Mesenchymal stem cell (in vitro differentiated cells and primary cell): ENCODE measurements around the gene KPNA4. TPM values are rescaled to one million over a fixed set of nuclear protein-coding genes. Genes with fewer than 3 reads are reported as not detected.

ENCODE experiments used
- DNase-seq: peaks from one replicate; pipeline ENCODE4 v3.0.0-alpha.2; 2013
- H2AFZ ChIP-seq: one replicate; pipeline ENCODE4 v1.6.1; 2013; ENCODE audit warnings: low read depth, mild to moderate bottlenecking, control low read depth, inconsistent platforms, low read length, moderate library complexity
- H2AK5ac ChIP-seq: 2 replicates; pipeline ENCODE4 v1.6.1; 2013; ENCODE audit warnings: low read length, moderate library complexity, mild to moderate bottlenecking, inconsistent platforms; ENCODE audit not compliant: severe bottlenecking
- H2BK120ac ChIP-seq: one replicate; pipeline ENCODE4 v1.6.1; 2013; ENCODE audit warnings: low read depth, mild to moderate bottlenecking, inconsistent platforms, low read length, moderate library complexity
- H2BK12ac ChIP-seq, 2 experiments: one replicate each; pipeline ENCODE4 v1.6.1; 2013; ENCODE audit warnings: inconsistent platforms in 2 of 2, low read length in 2 of 2, mild to moderate bottlenecking in 2 of 2, moderate library complexity in 2 of 2, control low read depth in 1 of 2
- H2BK15ac ChIP-seq: one replicate; pipeline ENCODE4 v1.6.1; 2013; ENCODE audit warnings: mild to moderate bottlenecking, low read depth, inconsistent platforms; ENCODE audit not compliant: poor library complexity, severe bottlenecking
- H2BK5ac ChIP-seq: 2 replicates; pipeline ENCODE4 v1.6.1; 2013; ENCODE audit warnings: low read depth, mild to moderate bottlenecking, low read length, control low read depth, inconsistent platforms; ENCODE audit not compliant: poor library complexity, severe bottlenecking
- H3K14ac ChIP-seq, 2 experiments: one replicate each; pipeline ENCODE4 v1.6.1; 2013; ENCODE audit warnings: inconsistent platforms in 2 of 2, low read length in 2 of 2, control low read depth in 1 of 2, mild to moderate bottlenecking in 1 of 2, moderate library complexity in 1 of 2
- H3K18ac ChIP-seq, 2 experiments: one replicate each; pipeline ENCODE4 v1.6.1; 2013; ENCODE audit warnings: inconsistent platforms in 2 of 2, low read length in 2 of 2, control low read depth in 1 of 2, low read depth in 1 of 2, mild to moderate bottlenecking in 1 of 2
- H3K23ac ChIP-seq, 2 experiments: one replicate each; pipeline ENCODE4 v1.6.1; 2013; ENCODE audit warnings: inconsistent platforms in 2 of 2, low read length in 2 of 2, mild to moderate bottlenecking in 2 of 2, moderate library complexity in 2 of 2, control low read depth in 1 of 2
- H3K27ac ChIP-seq: 2 replicates; pipeline ENCODE4 v1.5.1; 2013; ENCODE audit warnings: mild to moderate bottlenecking, moderate library complexity, low read length, control low read depth, inconsistent platforms; ENCODE audit not compliant: poor library complexity, severe bottlenecking
- H3K27me3 ChIP-seq, 2 experiments: 2 replicates each; pipeline versions ENCODE4 v1.6.1 to v1.7.0; 2013; ENCODE audit warnings: low read length in 2 of 2, mild to moderate bottlenecking in 2 of 2, moderate library complexity in 2 of 2, control low read depth in 1 of 2, inconsistent platforms in 1 of 2; ENCODE audit not compliant: control insufficient read depth in 1 of 2, insufficient read depth in 1 of 2
- H3K36me3 ChIP-seq, 2 experiments: 2 replicates each; pipeline versions ENCODE4 v1.6.1 to v1.7.0; 2013; ENCODE audit warnings: low read length in 2 of 2, control low read depth in 1 of 2, inconsistent platforms in 1 of 2, low read depth in 1 of 2, mild to moderate bottlenecking in 1 of 2; ENCODE audit not compliant: insufficient read depth in 2 of 2, control insufficient read depth in 1 of 2
- H3K4ac ChIP-seq, 2 experiments: one replicate each; pipeline ENCODE4 v1.6.1; 2013; ENCODE audit warnings: inconsistent platforms in 2 of 2, low read length in 2 of 2, mild to moderate bottlenecking in 2 of 2, moderate library complexity in 2 of 2, control low read depth in 1 of 2, low read depth in 1 of 2
- H3K4me1 ChIP-seq: 2 replicates; pipeline ENCODE4 v1.6.1; 2013; ENCODE audit warnings: low read depth, low read length, control low read depth; ENCODE audit not compliant: control insufficient read depth, insufficient read depth
- H3K4me2 ChIP-seq: 2 replicates; pipeline ENCODE4 v1.6.1; 2013; ENCODE audit warnings: low read length, mild to moderate bottlenecking, inconsistent platforms; ENCODE audit not compliant: poor library complexity, severe bottlenecking
- H3K4me3 ChIP-seq, 2 experiments: 2 replicates each; pipeline versions ENCODE4 v1.5.1 to v1.7.0; 2013; ENCODE audit warnings: low read length in 2 of 2, mild to moderate bottlenecking in 2 of 2, control low read depth in 1 of 2, low read depth in 1 of 2; ENCODE audit not compliant: insufficient read depth in 1 of 2
- H3K79me1 ChIP-seq: replicated peaks from 2 replicates; pipeline ENCODE4 v1.6.1; 2013; ENCODE audit warnings: mild to moderate bottlenecking, control low read depth, low read length, inconsistent platforms; ENCODE audit not compliant: poor library complexity, severe bottlenecking
- H3K9ac ChIP-seq: 2 replicates; pipeline ENCODE4 v1.7.0; 2013; ENCODE audit warnings: mild to moderate bottlenecking, low read length, moderate library complexity
- H3K9me3 ChIP-seq: 2 replicates; pipeline ENCODE4 v1.7.0; 2013; ENCODE audit warnings: mild to moderate bottlenecking, low read length; ENCODE audit not compliant: control insufficient read depth
- H4K8ac ChIP-seq: one replicate; pipeline ENCODE4 v1.6.1; 2013; ENCODE audit warnings: inconsistent platforms, mild to moderate bottlenecking, low read length, moderate library complexity
- H4K91ac ChIP-seq: one replicate; pipeline ENCODE4 v1.6.1; 2013; ENCODE audit warnings: mild to moderate bottlenecking, low read length, inconsistent platforms
- WGBS: methylation state at CpG from one replicate; pipeline ENCODE4 v1.1.7; 2013; ENCODE audit warnings: mixed read lengths; 5-methylcytosine and 5-hydroxymethylcytosine counted together
- polyA plus RNA-seq, 2 experiments: library from polyadenylated mRNA; stranded (reverse); fragments of 200-250 nt; gene quantifications; one replicate each; pipeline ENCODE4 v1.2.3, GENCODE V29; 2013

The KPNA4 gene
- polyA plus RNA-seq (2013, experiment 1 of 2): 22.4 TPM
- polyA plus RNA-seq (2013, experiment 2 of 2): 25.8 TPM

- Histone ChIP-seq H3K4me2 (peak within 1 kb of the TSS; percentile 76), H2BK120ac (peak within 1 kb of the TSS; percentile 93), H3K18ac (peak within 1 kb of the TSS; percentile 89 to 94), H3K14ac (peak within 1 kb of the TSS; percentile 94 to 96), H4K8ac (peak within 1 kb of the TSS; percentile 16), H3K4me3 (peak within 1 kb of the TSS; percentile 88 to 93), H2BK15ac (peak within 1 kb of the TSS; percentile 93), H2BK12ac (peak within 1 kb of the TSS in 1 of 2 experiments; percentile 28), H3K27me3 (no peaks in the 10 kb centered on the region), H2AK5ac (no peak within 1 kb of the TSS), H3K36me3 (peaks cover 9 to 15% of the 10 kb centered on the region in 2 experiments), H2AFZ (peak within 1 kb of the TSS; percentile 87), H2BK5ac (peak within 1 kb of the TSS; percentile 83), H3K9me3 (no peaks in the 10 kb centered on the region), H3K9ac (peak within 1 kb of the TSS; percentile 98), H4K91ac (peak within 1 kb of the TSS; percentile 82), H3K4ac (peak within 1 kb of the TSS; percentile 84 to 85), H3K79me1 (peaks cover 14% of the 10 kb centered on the region), H3K23ac (no peak within 1 kb of the TSS), H3K27ac (peak within 1 kb of the TSS; percentile 99), H3K4me1 (peaks cover 2% of the 10 kb centered on the region)
- DNase-seq: peak; percentile 98
- WGBS: under 1% methylated on average over 64 of the region's 71 CpGs
Observed at GRCh38 chr3:160565442-160566403, at the start of gene KPNA4. KPNA4 (minus strand) TSS chr3:160565571; CDS start chr3:160565282, 289 bp downstream.

GRCh38 chr3:160613661-160614060 lies 48.3 kb upstream of the KPNA4 start:
- no peaks in the 10 kb centered on the region for H3K36me3 ChIP-seq
- no peak overlapping the region for H3K23ac ChIP-seq
- no peak overlapping the region for H2BK120ac ChIP-seq
- H3K4me3 ChIP-seq: no peak overlapping the region
- H2BK15ac ChIP-seq: no peak overlapping the region
- H2AK5ac ChIP-seq: no peak overlapping the region
- no peak overlapping the region for H2AFZ ChIP-seq
- no peak overlapping the region for H4K91ac ChIP-seq
- no peak overlapping the region for H4K8ac ChIP-seq
- no peaks in the 10 kb centered on the region for H3K9me3 ChIP-seq
- H3K27me3 ChIP-seq: peaks cover 0 to 19% of the 10 kb centered on the region in 2 experiments
- no peaks in the 10 kb centered on the region for H3K79me1 ChIP-seq
- H3K27ac ChIP-seq: no peak overlapping the region
- DNase-seq: no peak
- H3K4me1 ChIP-seq: no peaks in the 10 kb centered on the region
- H3K9ac ChIP-seq: no peak overlapping the region
- no peak overlapping the region for H3K4ac ChIP-seq
- no peak overlapping the region for H3K4me2 ChIP-seq
- no peak overlapping the region for H2BK12ac ChIP-seq
- WGBS: 100% methylated on average over 1 of the region's 1 CpG
- H3K14ac ChIP-seq: no peak overlapping the region
- no peak overlapping the region for H3K18ac ChIP-seq
- no peak overlapping the region for H2BK5ac ChIP-seq

DNA sequence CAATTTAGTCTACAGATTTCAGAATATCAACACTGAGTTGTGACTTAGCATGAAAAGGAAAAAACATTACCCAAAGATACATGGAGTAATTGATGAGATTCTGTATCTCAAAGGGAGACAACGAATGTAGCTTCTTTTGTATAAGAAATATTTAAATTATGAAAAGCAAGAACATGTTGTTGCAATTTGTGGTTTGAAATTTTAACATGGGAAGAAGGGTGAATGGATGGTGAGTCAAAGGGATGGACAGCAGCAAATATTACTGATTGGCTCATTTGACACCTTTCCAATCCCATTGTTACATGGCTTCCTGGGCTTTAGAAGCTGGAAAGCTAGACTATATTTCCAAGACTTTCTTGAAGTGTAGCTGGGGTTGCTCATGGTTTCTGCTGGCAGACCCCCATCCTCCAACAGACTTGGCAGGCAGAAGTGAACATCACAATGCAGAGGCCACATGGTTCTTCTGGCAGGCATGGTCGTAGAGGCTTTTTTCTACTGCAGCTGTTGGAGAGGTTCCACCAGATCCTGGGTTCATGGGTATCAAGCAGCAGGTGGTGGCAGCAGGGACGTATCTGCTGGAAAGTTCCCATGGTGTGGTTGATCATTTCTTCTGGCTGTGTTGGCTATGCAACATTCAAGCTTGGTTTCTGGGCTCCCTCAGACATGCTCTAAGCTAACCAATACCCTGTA lies 47.2 kb upstream of the KPNA4 start:
- Histone ChIP-seq H3K4ac (no peak overlapping the region), H2BK12ac (no peak overlapping the region), H3K4me2 (no peak overlapping the region)

GRCh38 chr3:160611141-160611540 lies 45.8 kb upstream of the KPNA4 start:
- H2BK5ac ChIP-seq: no peak overlapping the region
- no peak overlapping the region for H2BK120ac ChIP-seq
- no peak overlapping the region for H3K4me2 ChIP-seq
- no peak overlapping the region for H4K91ac ChIP-seq
- no peaks in the 10 kb centered on the region for H3K4me1 ChIP-seq
- H3K18ac ChIP-seq: no peak overlapping the region
- H3K27me3 ChIP-seq: peaks cover 0 to 19% of the 10 kb centered on the region in 2 experiments
- no peak for DNase-seq
- H3K27ac ChIP-seq: no peak overlapping the region
- no peak overlapping the region for H3K4me3 ChIP-seq
- no peaks in the 10 kb centered on the region for H3K9me3 ChIP-seq
- no peaks in the 10 kb centered on the region for H3K79me1 ChIP-seq
- H2AFZ ChIP-seq: no peak overlapping the region
- H2BK12ac ChIP-seq: no peak overlapping the region
- no peak overlapping the region for H3K4ac ChIP-seq
- H3K23ac ChIP-seq: no peak overlapping the region
- WGBS: 69% methylated on average over 2 of the region's 3 CpGs
- no peak overlapping the region for H2BK15ac ChIP-seq
- no peaks in the 10 kb centered on the region for H3K36me3 ChIP-seq
- H4K8ac ChIP-seq: no peak overlapping the region
- H3K9ac ChIP-seq: no peak overlapping the region
- no peak overlapping the region for H2AK5ac ChIP-seq
- no peak overlapping the region for H3K14ac ChIP-seq

More for the DNA sequence above, 47.2 kb upstream of the KPNA4 start:
- Histone ChIP-seq H4K91ac (no peak overlapping the region), H3K4me1 (no peaks in the 10 kb centered on the region), H3K9ac (no peak overlapping the region), H3K9me3 (no peaks in the 10 kb centered on the region), H3K23ac (no peak overlapping the region), H3K27me3 (peaks cover 0 to 19% of the 10 kb centered on the region in 2 experiments), H4K8ac (no peak overlapping the region), H3K14ac (no peak overlapping the region), H3K27ac (no peak overlapping the region), H3K36me3 (no peaks in the 10 kb centered on the region), H3K18ac (no peak overlapping the region), H2AK5ac (no peak overlapping the region), H2AFZ (no peak overlapping the region), H3K79me1 (no peaks in the 10 kb centered on the region), H2BK15ac (no peak overlapping the region), H3K4me3 (no peak overlapping the region), H2BK5ac (no peak overlapping the region), H2BK120ac (no peak overlapping the region)
- no peak for DNase-seq
- 89% methylated on average over 2 of the region's 3 CpGs for WGBS
